ENCODE measurements around the gene BRPF1. TPM values are rescaled to one million over a fixed set of nuclear protein-coding genes. Genes with fewer than 3 reads are reported as not detected.

The BRPF1 gene
- polyA plus RNA-seq, 1 experiment: 5.7 TPM

DNA sequence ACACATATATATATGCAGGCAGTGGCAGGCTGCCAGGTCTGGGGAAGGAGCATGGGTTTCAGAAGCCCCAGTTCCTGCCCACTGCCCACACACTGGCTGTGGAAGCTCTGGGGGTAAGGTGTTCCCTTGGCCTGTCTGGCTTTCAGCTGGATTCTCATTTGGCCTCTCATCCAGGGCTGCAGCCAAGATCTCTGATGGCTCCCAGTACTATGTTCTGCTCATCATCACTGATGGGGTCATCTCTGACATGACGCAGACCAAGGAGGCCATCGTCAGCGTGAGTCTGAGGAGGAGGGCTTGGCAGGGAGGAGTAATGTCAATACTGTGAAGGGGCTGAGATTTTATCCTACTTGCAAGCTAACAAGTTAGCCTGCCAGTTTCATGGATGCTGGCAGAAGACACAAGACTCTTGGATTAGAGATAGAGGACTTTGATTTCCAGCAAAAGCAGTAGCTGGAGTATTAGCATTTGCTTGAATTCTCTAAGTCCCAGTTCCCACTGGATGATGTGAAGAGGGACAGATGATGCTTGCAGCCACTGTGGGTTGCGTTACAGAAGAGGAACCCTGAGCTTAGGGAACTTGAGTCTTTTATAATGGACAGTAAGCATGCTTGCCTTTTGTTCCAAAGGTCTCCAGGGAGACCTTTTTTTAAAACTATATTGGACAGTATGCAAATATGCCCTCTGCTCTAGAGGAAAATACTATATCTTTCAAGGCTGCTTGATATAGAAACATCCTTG lies 5.6 kb upstream of the BRPF1 start:
- Histone ChIP-seq H3K27me3 (ENCODE audit: control insufficient read depth, insufficient read depth, low read length) (peaks cover 4% of the 10 kb centered on the region), H3K27ac (ENCODE audit: low read depth, low read length) (no peak overlapping the region), H3K9me3 (ENCODE audit: control insufficient read depth, insufficient read depth, low read length) (no peaks in the 10 kb centered on the region), H3K4me3 (ENCODE audit: low read depth, low read length) (no peak overlapping the region)
- CTCF ChIA-PET: interaction anchor here (1.1 kb wide), 1 partner anchor 10 kb away, joined by 3 read pairs; no protein-coding TSS in a partner anchor
- no peak for DNase-seq (ENCODE audit: low read depth, low spot score)
- TF ChIP-seq, protein P1, sequence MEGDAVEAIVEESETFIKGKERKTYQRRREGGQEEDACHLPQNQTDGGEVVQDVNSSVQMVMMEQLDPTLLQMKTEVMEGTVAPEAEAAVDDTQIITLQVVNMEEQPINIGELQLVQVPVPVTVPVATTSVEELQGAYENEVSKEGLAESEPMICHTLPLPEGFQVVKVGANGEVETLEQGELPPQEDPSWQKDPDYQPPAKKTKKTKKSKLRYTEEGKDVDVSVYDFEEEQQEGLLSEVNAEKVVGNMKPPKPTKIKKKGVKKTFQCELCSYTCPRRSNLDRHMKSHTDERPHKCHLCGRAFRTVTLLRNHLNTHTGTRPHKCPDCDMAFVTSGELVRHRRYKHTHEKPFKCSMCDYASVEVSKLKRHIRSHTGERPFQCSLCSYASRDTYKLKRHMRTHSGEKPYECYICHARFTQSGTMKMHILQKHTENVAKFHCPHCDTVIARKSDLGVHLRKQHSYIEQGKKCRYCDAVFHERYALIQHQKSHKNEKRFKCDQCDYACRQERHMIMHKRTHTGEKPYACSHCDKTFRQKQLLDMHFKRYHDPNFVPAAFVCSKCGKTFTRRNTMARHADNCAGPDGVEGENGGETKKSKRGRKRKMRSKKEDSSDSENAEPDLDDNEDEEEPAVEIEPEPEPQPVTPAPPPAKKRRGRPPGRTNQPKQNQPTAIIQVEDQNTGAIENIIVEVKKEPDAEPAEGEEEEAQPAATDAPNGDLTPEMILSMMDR (IDR thresholded peaks at IDR 0.05; ENCODE audit: low read depth, low read length): no peak
- POLR2A ChIA-PET: no interaction called here

DNA sequence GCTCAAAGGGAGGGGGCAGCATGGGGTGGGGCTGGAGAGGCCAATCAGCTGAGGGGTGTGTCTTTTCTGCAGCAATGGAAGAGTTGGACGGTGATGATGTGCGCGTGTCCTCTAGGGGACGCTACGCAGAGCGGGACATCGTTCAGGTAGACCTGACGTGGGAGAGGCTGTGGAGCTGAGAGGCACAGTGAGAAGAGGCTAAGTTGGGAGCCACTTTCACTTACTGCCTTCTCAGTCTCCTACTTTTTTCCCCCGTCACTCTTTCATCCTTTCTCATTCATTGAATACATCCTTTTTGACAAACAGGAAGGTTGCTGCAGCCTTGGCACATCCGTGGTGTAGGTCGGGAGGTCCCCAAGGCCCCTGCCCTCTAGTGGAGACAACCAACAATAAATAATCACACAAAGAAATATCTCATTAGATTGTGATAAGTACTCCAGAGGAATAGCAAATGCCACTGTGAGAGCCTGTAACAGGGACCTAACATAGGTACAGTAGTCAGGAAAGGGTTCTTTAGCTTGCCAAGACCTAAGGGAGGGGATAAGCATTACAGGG lies 4.4 kb upstream of the BRPF1 start:
- no peak overlapping the region for H3K27ac ChIP-seq (ENCODE audit: low read depth, low read length)
- ChIA-PET CTCF (interaction anchor here (0.6 to 1.4 kb wide), 5 partner anchors 11 to 385 kb away, joined by 3 to 5 read pairs (median 3); no protein-coding TSS in a partner anchor), POLR2A (no interaction called here)
- no peak overlapping the region for H3K4me3 ChIP-seq (ENCODE audit: low read depth, low read length)
- TF ChIP-seq, protein P1 (IDR thresholded peaks at IDR 0.05; ENCODE audit: low read depth, low read length): peak; percentile 27; the same call in 1 of the 2 replicates
- no peak for DNase-seq (ENCODE audit: low read depth, low spot score)
- H3K9me3 ChIP-seq (ENCODE audit: control insufficient read depth, insufficient read depth, low read length): no peaks in the 10 kb centered on the region; the same call in 1 of the 2 replicates
- peaks cover 4% of the 10 kb centered on the region for H3K27me3 ChIP-seq (ENCODE audit: control insufficient read depth, insufficient read depth, low read length)

DNA sequence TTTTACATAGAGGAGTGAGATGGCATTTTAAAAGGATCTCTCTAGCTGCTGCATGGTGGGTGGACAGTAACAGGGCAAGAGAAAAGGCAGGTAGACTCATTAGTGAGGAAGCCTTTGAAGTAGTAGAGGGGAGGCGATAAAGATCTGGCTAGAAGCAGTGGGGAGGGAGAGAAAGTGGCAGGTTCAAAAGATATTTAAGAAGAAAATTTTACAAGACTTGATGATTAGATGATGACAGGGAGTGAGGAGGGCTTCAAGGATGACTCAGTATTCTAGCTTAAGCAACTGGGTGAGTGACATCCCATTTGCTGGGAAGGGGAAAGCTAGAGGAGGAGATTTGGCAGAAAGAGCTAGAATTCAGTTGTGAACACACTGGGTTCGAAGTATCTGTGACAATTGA lies 3.8 kb upstream of the BRPF1 start:
- Histone ChIP-seq H3K27me3 (ENCODE audit: control insufficient read depth, insufficient read depth, low read length) (peaks cover 4% of the 10 kb centered on the region), H3K4me3 (ENCODE audit: low read depth, low read length) (no peak overlapping the region), H3K27ac (ENCODE audit: low read depth, low read length) (no peak overlapping the region), H3K9me3 (ENCODE audit: control insufficient read depth, insufficient read depth, low read length) (no peaks in the 10 kb centered on the region; the same call in 1 of the 2 replicates)
- POLR2A ChIA-PET: no interaction called here
- TF ChIP-seq, protein P1 (IDR thresholded peaks at IDR 0.05; ENCODE audit: low read depth, low read length): no peak
- CTCF ChIA-PET: interaction anchor here (1.0 to 1.4 kb wide), 5 partner anchors 12 to 374 kb away, joined by 3 to 5 read pairs (median 3); no protein-coding TSS in a partner anchor
- DNase-seq (ENCODE audit: low read depth, low spot score): no peak

DNA sequence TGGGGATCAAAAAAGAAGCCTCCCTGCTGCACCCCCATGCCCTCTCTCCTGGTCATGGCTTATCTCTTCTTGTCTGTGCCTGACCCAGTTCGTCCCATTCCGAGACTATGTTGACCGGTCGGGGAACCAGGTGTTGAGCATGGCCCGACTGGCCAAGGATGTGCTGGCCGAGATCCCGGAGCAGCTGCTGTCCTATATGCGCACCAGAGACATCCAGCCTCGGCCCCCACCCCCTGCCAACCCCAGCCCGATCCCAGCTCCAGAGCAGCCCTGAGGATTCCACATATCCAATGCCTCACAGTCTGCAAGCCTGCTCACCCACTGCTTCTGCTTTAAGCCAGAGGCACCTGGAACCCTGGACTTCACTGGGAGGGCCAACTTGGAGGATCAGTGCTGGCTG lies 2.1 kb upstream of the BRPF1 start:
- ChIA-PET CTCF (interaction anchor here (0.6 to 2.3 kb wide), 2 partner anchors 14 to 26 kb away, joined by 3 to 10 read pairs; no protein-coding TSS in a partner anchor), POLR2A (no interaction called here)
- no peak overlapping the region for H3K27ac ChIP-seq (ENCODE audit: low read depth, low read length)
- no peak overlapping the region for H3K4me3 ChIP-seq (ENCODE audit: low read depth, low read length)
- TF ChIP-seq, protein P1 (IDR thresholded peaks at IDR 0.05; ENCODE audit: low read depth, low read length): no peak
- H3K27me3 ChIP-seq (ENCODE audit: control insufficient read depth, insufficient read depth, low read length): peaks cover 4% of the 10 kb centered on the region
- H3K9me3 ChIP-seq (ENCODE audit: control insufficient read depth, insufficient read depth, low read length): no peaks in the 10 kb centered on the region; the same call in 1 of the 2 replicates
- no peak for DNase-seq (ENCODE audit: low read depth, low spot score)

Measured in AG04450 (cell line).